ENCODE data around the gene ATG16L1.

ATG16L1 gene

GRCh38 chr2:233338046-233338445, 86.6 kb downstream of the ATG16L1 start:
- no peak for DNase-seq

- no peak for DNase-seq
These were observed 87.4 kb downstream of the ATG16L1 start for GRCh38 chr2:233338812-233339368.

GRCh38 chr2:233339427-233339826, 88.0 kb downstream of the ATG16L1 start:
- DNase-seq, result no peak

- no peak for DNase-seq
These were observed 89.8 kb downstream of the ATG16L1 start for GRCh38 chr2:233341296-233341695.

GRCh38 chr2:233342301-233342700, 90.8 kb downstream of the ATG16L1 start:
- no peak for DNase-seq

- DNase-seq, result no peak
These were observed 91.8 kb downstream of the ATG16L1 start for GRCh38 chr2:233343171-233343705.
